HFF-Myc (cell line): ENCODE data around the gene CNGB1.

ENCODE experiments used
- DNase-seq: peaks from one replicate; pipeline ENCODE4 v3.0.0-alpha.2; 2011; ENCODE audit warnings: low read depth; ENCODE audit errors: extremely low read depth
- H3K4me3 ChIP-seq: replicated peaks from 2 replicates; pipeline ENCODE4 v1.5.1; 2011; ENCODE audit warnings: low read depth, mild to moderate bottlenecking, control low read depth, low read length
- CTCF ChIP-seq: IDR thresholded peaks from 2 replicates; pipeline ENCODE4 v1.5.1; 2012; ENCODE audit warnings: mild to moderate bottlenecking, low read depth, low read length, control low read depth; ENCODE audit errors: missing control alignments

Gene CNGB1

GRCh38 chr16:57956924-57957672 is 13.8 kb downstream of the CNGB1 start:
- no peak overlapping the region for H3K4me3 ChIP-seq
- no peak for DNase-seq
- no peak for TF ChIP-seq CTCF

GRCh38 chr16:57956270-57956808 is 14.6 kb downstream of the CNGB1 start:
- no peak for DNase-seq
- H3K4me3 ChIP-seq: no peak overlapping the region
- no peak for TF ChIP-seq CTCF

GRCh38 chr16:57955572-57956188 is 15.2 kb downstream of the CNGB1 start:
- no peak for TF ChIP-seq CTCF
- DNase-seq: no peak

GRCh38 chr16:57953857-57954256 is 17.1 kb downstream of the CNGB1 start:
- TF ChIP-seq CTCF: no peak
- no peak for DNase-seq
- no peak overlapping the region for H3K4me3 ChIP-seq

More at GRCh38 chr16:57955572-57956188, 15.2 kb downstream of the CNGB1 start:
- H3K4me3 ChIP-seq: no peak overlapping the region

- DNase-seq: no peak
- no peak for TF ChIP-seq CTCF
- H3K4me3 ChIP-seq: no peak overlapping the region
These were observed 18.0 kb downstream of the CNGB1 start for GRCh38 chr16:57952909-57953308.

- no peak for DNase-seq
- no peak overlapping the region for H3K4me3 ChIP-seq
- no peak for TF ChIP-seq CTCF
These were observed 19.5 kb downstream of the CNGB1 start for GRCh38 chr16:57951204-57951960.
